ENCODE results near the gene DOCK3.

DNA sequence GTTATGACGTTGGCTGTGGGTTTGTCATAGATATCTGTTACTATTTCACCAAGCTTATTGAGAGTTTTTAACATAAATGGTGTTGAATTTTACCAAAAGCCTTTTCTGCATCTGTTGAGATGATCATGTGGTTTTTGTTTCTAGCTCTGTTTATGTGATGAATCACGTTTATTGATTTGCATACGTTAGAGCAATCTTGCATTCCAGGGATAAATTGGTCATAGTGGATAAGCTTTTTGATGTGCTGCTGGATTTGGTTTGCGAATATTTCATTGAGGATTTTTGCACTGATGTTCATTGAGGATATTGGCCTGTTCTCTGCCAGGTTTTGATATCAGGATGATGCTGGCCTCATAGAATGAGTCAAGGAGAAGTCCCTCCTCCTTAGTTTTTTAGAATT is 117.8 kb downstream of the DOCK3 start:
- TF ChIP-seq POLR2A (IDR thresholded peaks at IDR 0.05), result no peak
- TF ChIP-seq CTCF (IDR thresholded peaks at IDR 0.05), result no peak
- no peak for TF ChIP-seq EP300 (IDR thresholded peaks at IDR 0.05)
